Bronchial epithelial cell (primary cell): Measurements from ENCODE around the gene PRR16. TPM values are rescaled to one million over a fixed set of nuclear protein-coding genes. Genes with fewer than 3 reads are reported as not detected.

ENCODE experiments used
- DNase-seq: peaks from one replicate; pipeline ENCODE4 v3.0.0-alpha.2; 2010; ENCODE audit warnings: low read depth
- FAIRE-seq: peaks from 2 replicates; lab custom pipeline; 2011; peaks lifted over from hg19 to GRCh38; lab: Jason Lieb, UNC
- H3K27me3 ChIP-seq: 2 replicates; pipeline ENCODE4 v1.5.1; 2011; ENCODE audit warnings: low read length; ENCODE audit not compliant: control insufficient read depth, insufficient read depth
- H3K36me3 ChIP-seq: 2 replicates; pipeline ENCODE4 v1.5.1; 2011; ENCODE audit warnings: low read length; ENCODE audit not compliant: control insufficient read depth, insufficient read depth
- H3K4me3 ChIP-seq: 2 replicates; pipeline ENCODE4 v1.5.1; 2011; ENCODE audit warnings: mild to moderate bottlenecking, low read depth, low read length, control low read depth
- CTCF ChIP-seq: IDR thresholded peaks from 2 replicates; pipeline ENCODE4 v1.5.1; 2011; ENCODE audit warnings: mild to moderate bottlenecking, moderate library complexity, low read length, control low read depth, inconsistent platforms; ENCODE audit not compliant: insufficient read depth, severe bottlenecking
- total RNA-seq: library from RNA; depleted of rRNA; stranded (reverse); fragments of >200 nt; gene quantifications from 2 replicates; pipeline ENCODE4 v1.2.1, GENCODE V29; 2014

The PRR16 gene
- total RNA-seq, 1 donor from 2014 or later = 0.53 TPM

DNA sequence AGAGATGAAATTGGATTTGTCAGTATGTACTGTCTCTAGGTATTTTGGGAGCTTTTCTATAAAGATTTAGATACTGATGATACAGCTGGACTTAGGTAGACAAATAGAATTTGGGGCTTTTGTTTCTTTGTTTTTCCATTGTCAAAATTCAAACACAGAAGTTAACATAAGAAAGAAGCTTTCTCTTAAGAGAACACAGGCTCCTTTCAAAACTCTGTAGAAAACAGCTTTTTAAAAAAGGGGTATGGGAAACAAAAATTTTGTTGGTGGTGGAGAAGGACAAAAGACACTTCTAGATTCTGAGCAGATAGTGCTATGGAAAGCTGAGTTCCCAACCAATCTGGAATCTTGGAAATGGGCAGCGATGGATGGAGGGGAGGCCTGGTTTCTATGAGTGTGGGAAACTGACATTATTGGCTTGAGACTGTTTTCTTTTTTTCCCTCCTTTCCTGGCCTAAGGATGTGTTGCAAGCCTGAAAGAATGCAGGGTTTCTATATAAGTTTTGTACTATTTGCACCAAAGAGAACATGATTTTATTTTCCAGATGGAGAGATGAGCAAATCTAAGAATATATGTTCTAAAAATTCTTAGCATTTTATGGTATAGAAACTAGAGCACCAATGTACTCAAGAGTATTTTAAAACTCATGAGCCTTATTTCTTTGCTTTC is 240.0 kb downstream of the PRR16 start:
- no peaks in the 10 kb centered on the region for H3K27me3 ChIP-seq
- DNase-seq (no peak), FAIRE-seq (no peak)
- no peak overlapping the region for H3K4me3 ChIP-seq
- H3K36me3 ChIP-seq = no peaks in the 10 kb centered on the region
- TF ChIP-seq CTCF = no peak

- FAIRE-seq = no peak
- H3K4me3 ChIP-seq = no peak overlapping the region
- no peaks in the 10 kb centered on the region for H3K27me3 ChIP-seq
- no peaks in the 10 kb centered on the region for H3K36me3 ChIP-seq
- no peak for TF ChIP-seq CTCF
- DNase-seq = no peak
Measured at GRCh38 chr5:120706877-120707276, 242.8 kb downstream of the PRR16 start.

DNA sequence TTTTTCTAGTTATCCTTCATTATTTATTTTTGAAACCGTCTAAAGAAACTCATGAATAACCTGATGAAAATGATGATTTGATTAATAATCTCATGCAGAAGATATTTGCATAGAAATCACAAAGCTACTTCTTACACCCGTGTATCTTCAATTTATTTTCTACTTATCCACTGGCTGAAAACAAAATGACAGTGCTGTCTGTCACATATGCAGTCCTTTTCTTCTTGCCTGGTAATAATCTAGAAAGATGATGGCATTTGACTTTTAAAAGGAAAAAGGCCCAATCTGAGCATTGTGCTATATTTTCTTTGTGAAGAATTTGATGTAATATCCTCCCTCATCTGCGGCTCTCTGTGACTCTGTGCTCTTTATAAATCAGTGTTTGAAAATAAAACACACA is 253.3 kb downstream of the PRR16 start:
- no peaks in the 10 kb centered on the region for H3K36me3 ChIP-seq
- H3K4me3 ChIP-seq = no peak overlapping the region
- no peaks in the 10 kb centered on the region for H3K27me3 ChIP-seq
- DNase-seq = no peak
- TF ChIP-seq CTCF = no peak
- no peak for FAIRE-seq

DNA sequence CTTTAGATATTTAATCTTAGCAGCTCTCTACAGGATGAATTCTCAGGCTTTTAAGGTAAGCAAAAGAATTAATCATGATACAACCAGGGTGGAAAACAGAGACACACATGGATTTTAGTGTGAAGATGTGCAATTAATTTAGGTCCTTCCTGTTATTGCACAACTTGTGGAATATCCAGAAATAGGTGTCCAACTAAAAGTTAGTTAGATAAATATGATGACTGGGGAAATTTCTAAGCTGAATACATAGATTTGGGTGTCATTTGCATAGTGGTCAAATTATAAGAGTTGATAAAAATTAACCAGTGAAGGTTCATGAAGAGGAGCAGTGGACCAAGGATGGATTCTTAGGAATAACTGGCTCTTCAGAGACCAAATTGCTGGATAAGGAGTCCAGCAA is 266.1 kb downstream of the PRR16 start:
- no peak for TF ChIP-seq CTCF
- DNase-seq = no peak
- H3K4me3 ChIP-seq = no peak overlapping the region
- no peaks in the 10 kb centered on the region for H3K27me3 ChIP-seq
- no peaks in the 10 kb centered on the region for H3K36me3 ChIP-seq
- FAIRE-seq = no peak

DNA sequence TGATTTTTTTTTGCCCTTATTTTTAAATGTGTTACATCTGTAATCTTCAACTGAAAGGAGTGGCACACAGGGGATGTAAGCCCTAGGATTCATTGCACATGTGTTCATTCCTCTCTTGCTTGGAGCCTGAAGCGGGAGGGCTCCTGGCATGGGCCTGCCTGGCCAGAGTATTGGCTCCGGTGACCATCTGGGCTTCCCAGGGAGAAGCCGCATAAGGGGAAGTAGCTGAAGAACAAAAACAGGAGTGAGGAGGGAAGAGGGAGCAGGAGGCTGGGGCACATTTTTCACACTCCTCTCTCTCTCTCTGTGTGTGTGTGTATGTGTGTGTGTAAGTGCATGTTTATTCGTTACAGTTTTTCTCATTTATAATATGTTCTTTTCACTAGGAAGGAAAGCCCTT is 269.9 kb downstream of the PRR16 start:
- Histone ChIP-seq H3K4me3 (no peak overlapping the region), H3K36me3 (no peaks in the 10 kb centered on the region)

More for the DNA sequence above, 269.9 kb downstream of the PRR16 start:
- FAIRE-seq = no peak
- no peak for TF ChIP-seq CTCF
- no peak for DNase-seq
- no peaks in the 10 kb centered on the region for H3K27me3 ChIP-seq
